Measurements from ENCODE around the gene RGMB.
"Not testable (repeated sequence)": the region's sequence is repeated elsewhere in the genome, so short reads cannot be mapped to it uniquely, and the experiment has no call there.

The RGMB gene

GRCh38 chr5:98773464-98774191 is at the start of gene RGMB:
RGMB (plus strand) TSS chr5:98773663; CDS start chr5:98774071, 408 bp downstream.
- DNase-seq (ENCODE audit: low read depth): peak; percentile 90

GRCh38 chr5:98726258-98726657 is 47.2 kb upstream of the RGMB start:
- no peak for DNase-seq (ENCODE audit: low read depth)

- DNase-seq (ENCODE audit: low read depth): no peak
Observed at GRCh38 chr5:98727686-98728085, 45.8 kb upstream of the RGMB start.

- DNase-seq (ENCODE audit: low read depth): no peak
Observed at GRCh38 chr5:98734646-98735045, 38.8 kb upstream of the RGMB start.

GRCh38 chr5:98735806-98736507 is 37.5 kb upstream of the RGMB start:
- no peak for DNase-seq (ENCODE audit: low read depth)

- no peak for DNase-seq (ENCODE audit: low read depth)
Observed at GRCh38 chr5:98736753-98737152, 36.7 kb upstream of the RGMB start.

- not testable (repeated sequence) for DNase-seq (ENCODE audit: low read depth)
Observed at GRCh38 chr5:98737441-98737840, 36.0 kb upstream of the RGMB start.

GRCh38 chr5:98738481-98739149 is 34.8 kb upstream of the RGMB start:
- DNase-seq (ENCODE audit: low read depth): not testable (repeated sequence)

GRCh38 chr5:98741926-98742325 is 31.5 kb upstream of the RGMB start:
- no peak for DNase-seq (ENCODE audit: low read depth)

- no peak for DNase-seq (ENCODE audit: low read depth)
Observed at GRCh38 chr5:98742396-98743073, 30.9 kb upstream of the RGMB start.

GRCh38 chr5:98748259-98748658 is 25.2 kb upstream of the RGMB start:
- DNase-seq (ENCODE audit: low read depth): not testable (repeated sequence)

GRCh38 chr5:98749046-98749445 is 24.4 kb upstream of the RGMB start:
- no peak for DNase-seq (ENCODE audit: low read depth)

GRCh38 chr5:98750693-98751092 is 22.8 kb upstream of the RGMB start:
- no peak for DNase-seq (ENCODE audit: low read depth)

GRCh38 chr5:98752331-98752730 is 21.1 kb upstream of the RGMB start:
- not testable (repeated sequence) for DNase-seq (ENCODE audit: low read depth)

GRCh38 chr5:98752801-98753200 is 20.7 kb upstream of the RGMB start:
- DNase-seq (ENCODE audit: low read depth): not testable (repeated sequence)

- no peak for DNase-seq (ENCODE audit: low read depth)
Observed at GRCh38 chr5:98753507-98753906, 20.0 kb upstream of the RGMB start.

- no peak for DNase-seq (ENCODE audit: low read depth)
Observed at GRCh38 chr5:98755406-98755805, 18.1 kb upstream of the RGMB start.

GRCh38 chr5:98757978-98758377 is 15.5 kb upstream of the RGMB start:
- no peak for DNase-seq (ENCODE audit: low read depth)

GRCh38 chr5:98763001-98763630 is 10.3 kb upstream of the RGMB start:
- no peak for DNase-seq (ENCODE audit: low read depth)

- no peak for DNase-seq (ENCODE audit: low read depth)
Observed at GRCh38 chr5:98765815-98766214, 7.6 kb upstream of the RGMB start.

- DNase-seq (ENCODE audit: low read depth): no peak
Observed at GRCh38 chr5:98767581-98767980, 5.9 kb upstream of the RGMB start.

Measured in stimulated activated CD4-positive, alpha-beta T cell treated with anti-CD3 and anti-CD28 coated beads, Interleukin-2, amount 100 ng/mL, for 4 hours (primary cell).